Osteocyte (in vitro differentiated cells): Measurements from ENCODE around the gene ZFP3. TPM values are rescaled to one million over a fixed set of nuclear protein-coding genes. Genes with fewer than 3 reads are reported as not detected.

ENCODE experiments used
- DNase-seq: peaks from one replicate; pipeline ENCODE4 v3.0.0; 2021; ENCODE audit warnings: mixed read lengths; ENCODE audit not compliant: unreplicated experiment; ENCODE audit errors: extremely low spot score
- H3K27ac Mint-ChIP-seq: one replicate; pipeline ENCODE4 v1.8.0; 2021; ENCODE audit warnings: mild to moderate bottlenecking, mixed read lengths; ENCODE audit not compliant: unreplicated experiment
- H3K27me3 Mint-ChIP-seq: one replicate; pipeline ENCODE4 v1.8.0; 2021; ENCODE audit warnings: mixed read lengths; ENCODE audit not compliant: unreplicated experiment
- H3K36me3 Mint-ChIP-seq: one replicate; pipeline ENCODE4 v1.8.0; 2021; ENCODE audit warnings: mixed read lengths; ENCODE audit not compliant: unreplicated experiment
- H3K4me1 Mint-ChIP-seq: one replicate; pipeline ENCODE4 v1.8.0; 2021; ENCODE audit warnings: mixed read lengths; ENCODE audit not compliant: unreplicated experiment
- H3K4me3 Mint-ChIP-seq: one replicate; pipeline ENCODE4 v1.8.0; 2021; ENCODE audit warnings: mild to moderate bottlenecking, moderate library complexity, mixed read lengths; ENCODE audit not compliant: unreplicated experiment
- H3K9me3 Mint-ChIP-seq: one replicate; pipeline ENCODE4 v1.8.0; 2021; ENCODE audit warnings: mixed read lengths; ENCODE audit not compliant: unreplicated experiment
- CTCF ChIP-seq: fragments of 200-600 bp; sonication (generic); IDR thresholded peaks from 2 replicates; pipeline ENCODE4 v1.5.0; 2021; ENCODE audit warnings: antibody characterized with exemption, mild to moderate bottlenecking, moderate library complexity
- total RNA-seq: library from RNA; stranded (reverse); gene quantifications from 2 replicates; pipeline ENCODE4 v1.2.1, GENCODE V29; 2021

ZFP3 gene
- total RNA-seq, 1 donor from 2014 or later = 0.78 TPM

- peaks cover 5% of the 10 kb centered on the region for H3K4me1 Mint-ChIP-seq
- no peaks in the 10 kb centered on the region for H3K9me3 Mint-ChIP-seq
- no peak for DNase-seq
- no peak overlapping the region for H3K4me3 Mint-ChIP-seq
- H3K27me3 Mint-ChIP-seq = peaks cover 6% of the 10 kb centered on the region
- no peak for TF ChIP-seq CTCF
- H3K27ac Mint-ChIP-seq = no peak overlapping the region
- H3K36me3 Mint-ChIP-seq = no peaks in the 10 kb centered on the region
Measured at GRCh38 chr17:5034063-5034462, 44.2 kb upstream of the ZFP3 start.

GRCh38 chr17:5034651-5035050 lies 43.6 kb upstream of the ZFP3 start:
- Mint-ChIP-seq H3K27me3 (peaks cover 8% of the 10 kb centered on the region), H3K9me3 (no peaks in the 10 kb centered on the region), H3K36me3 (no peaks in the 10 kb centered on the region), H3K4me1 (peaks cover 5% of the 10 kb centered on the region), H3K4me3 (no peak overlapping the region), H3K27ac (no peak overlapping the region)
- no peak for TF ChIP-seq CTCF
- DNase-seq = no peak

GRCh38 chr17:5035315-5035714 lies 43.0 kb upstream of the ZFP3 start, which contains the start of gene SLC52A1:
SLC52A1 (minus strand) TSS chr17:5035426; CDS start chr17:5034606, 820 bp downstream.
- TF ChIP-seq CTCF = no peak
- no peaks in the 10 kb centered on the region for H3K9me3 Mint-ChIP-seq
- no peak within 1 kb of the TSS for H3K4me3 Mint-ChIP-seq
- peaks cover 5% of the 10 kb centered on the region for H3K4me1 Mint-ChIP-seq
- no peaks in the 10 kb centered on the region for H3K36me3 Mint-ChIP-seq
- no peak within 1 kb of the TSS for H3K27ac Mint-ChIP-seq
- peaks cover 11% of the 10 kb centered on the region for H3K27me3 Mint-ChIP-seq
- DNase-seq = no peak

GRCh38 chr17:5042157-5043022 lies 35.9 kb upstream of the ZFP3 start:
- no peak overlapping the region for H3K27ac Mint-ChIP-seq
- no peak for DNase-seq
- no peaks in the 10 kb centered on the region for H3K9me3 Mint-ChIP-seq
- H3K36me3 Mint-ChIP-seq = no peaks in the 10 kb centered on the region
- H3K27me3 Mint-ChIP-seq = peaks cover 6% of the 10 kb centered on the region
- no peak for TF ChIP-seq CTCF
- no peak overlapping the region for H3K4me3 Mint-ChIP-seq
- H3K4me1 Mint-ChIP-seq = no peaks in the 10 kb centered on the region

GRCh38 chr17:5043524-5043923 lies 34.7 kb upstream of the ZFP3 start:
- no peak for DNase-seq
- Mint-ChIP-seq H3K4me3 (no peak overlapping the region), H3K27ac (no peak overlapping the region), H3K9me3 (no peaks in the 10 kb centered on the region), H3K4me1 (no peaks in the 10 kb centered on the region), H3K36me3 (no peaks in the 10 kb centered on the region), H3K27me3 (peaks cover 6% of the 10 kb centered on the region)
- TF ChIP-seq CTCF = no peak
